GM12801 (cell line): ENCODE data around the gene C1orf35.

Experiments used
- CTCF ChIP-seq: IDR thresholded peaks from one replicate; pipeline ENCODE4 v1.5.1; 2011; ENCODE audit warnings: control low read depth; ENCODE audit not compliant: insufficient read length; ENCODE audit errors: extremely low read depth

C1orf35 gene

DNA sequence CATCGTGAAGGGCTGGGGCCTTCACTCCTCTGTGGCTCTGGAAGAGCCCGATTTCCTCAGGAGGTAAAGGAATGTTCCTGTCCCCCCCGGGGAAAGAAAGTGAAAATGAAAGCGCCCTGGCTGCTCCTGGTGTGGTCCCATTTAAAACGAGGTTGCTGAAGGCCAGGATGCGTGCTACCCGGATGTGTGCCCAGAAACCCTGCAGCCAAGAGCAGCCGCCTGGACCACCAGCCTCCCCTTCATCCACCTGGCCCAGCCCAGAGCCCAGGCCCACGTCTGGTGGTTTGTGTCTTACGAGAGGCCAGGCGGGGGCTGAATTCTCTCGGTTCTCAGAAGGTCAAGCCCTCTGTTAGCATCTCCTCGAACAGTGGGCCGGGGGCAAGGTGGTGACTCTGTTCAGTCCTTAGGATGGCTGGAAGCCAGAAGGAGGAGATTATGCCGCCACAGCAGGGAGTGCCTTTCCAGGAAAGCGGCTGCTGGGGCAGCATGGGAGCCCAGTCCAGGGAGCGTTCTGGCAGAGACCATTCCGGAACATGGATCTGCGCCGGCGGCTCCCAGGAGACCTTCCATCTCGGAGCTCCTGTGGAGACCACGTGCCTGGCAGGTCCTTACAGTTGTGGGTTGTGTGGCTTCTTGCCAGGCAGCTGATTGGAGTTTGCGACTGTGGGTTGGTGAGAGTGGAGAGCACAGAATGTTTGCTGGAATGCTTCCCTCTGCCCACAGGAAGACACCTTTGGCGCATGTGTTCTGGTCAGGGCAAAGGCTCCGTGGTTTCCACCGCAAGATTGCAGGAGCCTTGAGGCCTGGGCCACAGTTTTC is 38.3 kb upstream of the C1orf35 start:
- TF ChIP-seq CTCF: no peak

GRCh38 chr1:228140724-228141225 is 37.6 kb upstream of the C1orf35 start:
- no peak for TF ChIP-seq CTCF

DNA sequence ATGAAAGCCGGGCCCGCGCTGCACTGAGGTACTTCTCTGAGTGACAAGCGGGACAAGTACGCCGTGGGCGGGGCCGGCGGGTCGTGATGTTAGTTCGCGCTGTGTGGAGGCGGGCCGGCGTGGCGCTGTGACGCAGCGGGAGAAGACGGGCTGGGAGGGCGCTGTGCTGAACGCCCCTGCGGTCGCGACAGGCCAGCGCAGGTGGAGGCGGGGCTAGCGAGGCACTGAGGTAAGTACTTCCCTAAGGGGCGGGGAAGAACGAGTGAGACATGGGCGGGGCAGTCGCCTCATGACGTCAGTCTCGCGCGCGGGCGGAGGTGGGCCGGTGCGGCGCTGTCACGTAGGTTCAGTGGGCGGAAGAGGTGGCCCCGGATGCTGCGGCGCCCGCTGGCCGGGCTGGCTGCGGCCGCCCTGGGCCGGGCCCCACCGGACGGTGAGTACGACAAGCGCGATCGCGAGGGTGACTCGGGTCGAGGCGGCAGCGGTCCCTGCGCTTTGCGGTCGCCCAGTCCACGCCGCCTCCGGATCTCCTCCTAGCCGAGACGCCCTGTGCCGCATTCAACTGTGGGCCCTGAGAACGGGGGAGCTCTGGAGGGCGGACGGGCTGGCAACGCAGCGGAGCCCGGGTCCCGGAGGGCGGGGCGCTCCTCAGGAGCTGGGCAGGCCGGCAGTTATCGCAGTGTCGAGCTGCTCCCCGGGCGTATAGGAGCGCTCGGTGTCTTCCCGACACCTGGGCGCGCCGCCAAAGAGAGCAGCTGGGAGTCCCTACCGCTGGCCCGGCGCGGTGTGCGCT is 37.0 kb upstream of the C1orf35 start, which contains the start of gene GUK1:
Gene GUK1, plus strand, starts transcription at position 349 of the 793 bp plus-strand sequence. Its CDS starts 24 bp downstream, at position 373.
- TF ChIP-seq CTCF: no peak

GRCh38 chr1:228139406-228139930 is 36.3 kb upstream of the C1orf35 start:
- no peak for TF ChIP-seq CTCF

GRCh38 chr1:228136901-228137300 is 33.8 kb upstream of the C1orf35 start:
- TF ChIP-seq CTCF: no peak

DNA sequence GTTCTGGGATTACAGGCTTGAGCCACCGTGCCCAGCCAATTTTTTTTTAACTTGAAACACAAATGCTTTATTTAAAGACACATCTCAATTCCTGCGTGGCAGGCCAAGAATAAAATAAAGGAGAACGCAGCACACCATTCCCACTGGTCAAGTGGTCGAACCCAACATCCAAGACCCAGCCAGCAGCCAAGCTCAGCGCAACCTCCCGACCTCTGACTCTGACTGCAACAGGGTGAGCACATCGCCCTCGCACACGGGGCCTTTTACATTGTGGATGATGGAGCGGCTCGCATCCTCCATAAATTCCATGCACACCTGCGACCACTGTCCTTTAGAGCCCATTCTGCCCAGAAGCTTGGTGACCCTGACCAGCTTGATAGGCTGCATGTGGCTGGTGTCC is 31.5 kb upstream of the C1orf35 start:
- TF ChIP-seq CTCF: no peak

DNA sequence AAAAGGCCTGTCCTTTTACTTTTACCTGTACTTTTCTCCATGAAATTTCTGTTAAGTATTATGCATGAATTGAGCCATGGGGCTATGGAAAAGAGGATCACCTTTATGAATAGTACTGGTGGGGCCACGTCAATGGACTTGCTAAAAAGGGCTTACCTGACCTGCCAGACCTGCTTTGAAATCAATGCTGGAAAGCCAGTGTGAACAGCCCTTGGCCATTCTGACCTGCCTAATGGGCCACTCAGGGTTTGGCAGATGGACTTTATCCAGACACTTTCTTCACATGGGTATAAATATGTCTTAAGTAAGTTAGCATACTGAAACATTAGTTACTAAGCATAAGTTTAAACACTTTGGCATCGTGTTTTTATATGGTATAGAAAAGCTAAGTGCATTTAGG is 28.6 kb upstream of the C1orf35 start:
- TF ChIP-seq CTCF: no peak
